HG03521 (cell line): ENCODE data around the gene PRKAG2.
"Not testable (repeated sequence)": the region's sequence is repeated elsewhere in the genome, so short reads cannot be mapped to it uniquely, and the experiment has no call there.

Source experiments
- ATAC-seq: cut with Tn5 transposase; IDR thresholded peaks from one replicate; pipeline ENCODE4 v1.9.1; 2021; ENCODE audit warnings: mild to moderate bottlenecking, moderate library complexity; ENCODE audit not compliant: unreplicated experiment

The PRKAG2 gene

DNA sequence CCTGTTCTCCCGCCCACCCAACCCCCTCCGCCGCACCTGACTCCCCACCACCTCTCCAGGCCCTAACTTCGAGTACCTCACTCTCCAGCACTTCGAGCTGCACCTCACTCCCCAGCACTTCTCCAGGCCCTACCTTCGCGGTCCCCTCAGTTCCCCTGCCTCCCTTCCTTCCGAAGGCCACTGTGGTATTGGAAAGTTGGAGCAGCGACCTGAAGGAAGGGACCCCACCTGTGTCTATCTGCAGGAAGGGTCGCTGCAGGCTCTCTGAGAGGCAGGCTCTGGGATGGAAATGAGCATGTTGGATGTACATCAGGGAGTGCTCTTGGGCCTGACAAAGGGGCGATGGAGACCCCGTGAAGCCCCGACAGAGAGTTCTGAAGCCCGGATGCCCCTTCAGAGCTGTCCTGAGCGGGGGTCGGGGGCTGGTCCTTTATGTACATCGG, 122.2 kb downstream of the PRKAG2 start:
- no peak for ATAC-seq

DNA sequence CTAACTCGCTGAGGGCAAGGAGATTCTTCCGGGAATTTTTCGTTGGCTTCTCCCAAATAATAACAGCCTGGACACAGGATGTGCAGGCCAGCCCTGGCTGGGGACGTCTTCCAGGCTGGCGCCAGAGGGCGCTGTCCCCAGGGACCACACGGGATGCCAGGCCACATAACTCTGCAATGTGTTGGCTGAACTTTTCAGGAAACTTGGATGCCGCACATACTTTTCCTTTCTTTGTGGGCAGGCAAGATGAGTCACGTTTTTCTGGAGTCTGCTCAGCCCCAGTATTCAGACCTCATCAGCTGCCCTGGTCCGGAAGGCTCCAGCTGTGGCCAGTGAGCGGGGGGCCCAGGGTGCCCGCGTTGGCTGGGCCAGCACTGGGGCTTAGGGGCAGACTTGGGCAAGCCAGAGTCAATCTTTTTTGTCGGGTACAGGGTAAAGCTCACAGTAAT, 122.7 kb downstream of the PRKAG2 start:
- no peak for ATAC-seq

DNA sequence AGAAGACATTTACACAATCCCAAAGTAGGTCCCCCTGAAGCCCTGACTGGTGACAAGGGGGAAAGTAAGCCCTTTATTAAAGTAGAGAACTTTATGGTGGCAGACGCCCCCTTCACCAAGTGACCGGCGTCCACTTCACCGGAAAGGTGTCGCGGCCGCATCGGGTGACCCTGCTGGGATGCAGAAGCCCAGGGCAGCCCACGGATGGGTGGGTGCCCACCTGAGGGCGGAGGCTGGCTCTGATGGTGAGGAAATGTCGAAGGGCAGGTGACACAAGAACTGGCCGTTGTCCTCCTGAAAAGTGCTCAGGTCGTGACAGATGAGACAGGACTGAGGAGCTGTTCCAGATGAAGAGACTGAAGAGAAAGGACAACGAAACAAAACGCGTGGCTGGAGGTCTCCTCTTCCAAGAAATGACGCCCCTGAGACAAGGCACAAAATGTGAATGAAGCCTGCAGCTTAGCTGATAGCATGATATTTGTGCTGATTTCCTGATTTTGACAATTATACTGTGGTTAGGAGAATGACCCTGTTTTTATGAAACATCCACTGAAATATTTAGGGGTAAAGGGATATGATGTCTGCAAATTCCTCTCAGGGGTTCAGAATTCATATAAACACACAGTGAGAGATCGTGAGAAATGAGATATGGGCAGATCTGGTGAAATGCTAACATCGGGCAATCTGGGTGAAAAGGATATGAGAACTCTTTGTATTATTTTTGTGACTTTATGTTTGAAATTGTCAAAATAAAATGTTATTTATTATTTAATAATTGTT, 123.9 kb downstream of the PRKAG2 start:
- no peak for ATAC-seq

DNA sequence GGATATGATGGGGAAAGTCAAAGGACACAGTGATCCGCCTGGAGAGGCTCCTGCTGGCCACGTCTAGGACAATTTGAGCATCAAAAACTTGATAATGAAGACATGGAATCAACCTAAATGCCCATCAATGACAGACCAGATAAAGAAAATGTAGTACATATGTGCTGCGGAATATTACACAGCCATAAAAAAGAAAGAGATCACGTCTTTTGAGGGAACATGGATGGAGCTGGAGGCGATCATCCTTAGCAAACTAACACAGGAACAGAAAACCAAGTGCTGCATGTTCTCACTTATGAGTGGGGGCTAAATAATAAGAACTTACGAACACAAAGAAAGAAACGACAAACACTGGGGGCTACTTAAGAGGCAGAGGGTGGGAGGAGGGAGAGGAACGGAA, 124.9 kb downstream of the PRKAG2 start:
- ATAC-seq = no peak

DNA sequence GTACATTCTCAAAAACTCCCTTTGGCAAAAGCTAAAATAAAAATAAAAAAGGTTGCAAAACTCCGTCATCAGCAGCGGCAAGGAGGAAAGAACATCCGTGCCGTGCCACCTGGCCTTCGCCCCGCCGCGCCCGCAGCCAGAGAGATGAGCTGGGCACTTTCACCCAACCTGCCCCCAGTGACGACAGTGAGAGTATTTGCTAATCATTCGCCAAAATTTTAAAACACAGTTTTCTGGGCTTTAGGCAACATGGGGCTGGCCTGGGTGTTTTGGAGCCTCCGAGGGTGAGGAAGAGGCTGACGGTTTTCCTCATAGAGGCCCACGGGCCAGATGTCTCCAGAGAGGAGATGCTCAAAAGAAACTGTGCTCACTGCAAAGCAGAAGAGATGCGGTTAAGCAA, 128.2 kb downstream of the PRKAG2 start:
- ATAC-seq = no peak

DNA sequence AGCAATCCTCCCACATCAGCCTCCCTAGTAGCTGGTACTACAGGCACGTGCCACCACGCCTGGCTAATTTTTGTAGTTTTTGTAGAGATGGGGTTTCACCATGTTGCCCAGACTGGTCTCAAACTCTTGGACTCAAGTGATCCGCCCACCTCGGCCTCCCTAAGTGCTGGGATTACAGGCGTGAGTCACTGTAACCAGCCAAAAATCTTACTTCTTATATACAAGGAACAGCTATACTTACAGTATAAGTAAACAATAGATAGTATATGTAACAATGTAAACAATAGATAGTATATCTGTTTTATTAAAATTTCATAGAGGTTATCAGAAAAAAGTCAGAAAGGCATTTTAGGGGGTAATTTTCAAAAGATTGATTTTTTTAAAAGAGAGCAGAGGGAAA, 128.9 kb downstream of the PRKAG2 start:
- ATAC-seq = not testable (repeated sequence)

DNA sequence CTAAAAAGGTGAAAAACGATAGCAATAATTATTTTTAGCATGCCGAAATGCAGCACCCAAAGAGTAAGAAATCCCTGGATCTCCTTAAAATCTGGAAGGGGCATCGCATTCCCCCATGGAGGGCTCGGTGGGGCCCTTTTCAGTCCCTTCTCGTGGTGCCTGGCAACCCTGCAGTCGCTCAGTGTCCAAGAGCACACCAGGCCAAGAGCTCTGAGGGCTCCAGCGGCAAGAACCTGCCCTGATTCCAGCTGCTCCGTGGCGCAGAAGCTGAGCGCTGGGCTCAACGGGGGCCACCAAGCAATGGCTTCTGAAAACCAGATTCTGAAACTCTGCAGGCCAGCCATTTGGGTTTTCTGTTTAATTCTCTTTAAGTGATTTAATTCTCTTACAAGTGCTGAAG, 131.2 kb downstream of the PRKAG2 start:
- no peak for ATAC-seq

DNA sequence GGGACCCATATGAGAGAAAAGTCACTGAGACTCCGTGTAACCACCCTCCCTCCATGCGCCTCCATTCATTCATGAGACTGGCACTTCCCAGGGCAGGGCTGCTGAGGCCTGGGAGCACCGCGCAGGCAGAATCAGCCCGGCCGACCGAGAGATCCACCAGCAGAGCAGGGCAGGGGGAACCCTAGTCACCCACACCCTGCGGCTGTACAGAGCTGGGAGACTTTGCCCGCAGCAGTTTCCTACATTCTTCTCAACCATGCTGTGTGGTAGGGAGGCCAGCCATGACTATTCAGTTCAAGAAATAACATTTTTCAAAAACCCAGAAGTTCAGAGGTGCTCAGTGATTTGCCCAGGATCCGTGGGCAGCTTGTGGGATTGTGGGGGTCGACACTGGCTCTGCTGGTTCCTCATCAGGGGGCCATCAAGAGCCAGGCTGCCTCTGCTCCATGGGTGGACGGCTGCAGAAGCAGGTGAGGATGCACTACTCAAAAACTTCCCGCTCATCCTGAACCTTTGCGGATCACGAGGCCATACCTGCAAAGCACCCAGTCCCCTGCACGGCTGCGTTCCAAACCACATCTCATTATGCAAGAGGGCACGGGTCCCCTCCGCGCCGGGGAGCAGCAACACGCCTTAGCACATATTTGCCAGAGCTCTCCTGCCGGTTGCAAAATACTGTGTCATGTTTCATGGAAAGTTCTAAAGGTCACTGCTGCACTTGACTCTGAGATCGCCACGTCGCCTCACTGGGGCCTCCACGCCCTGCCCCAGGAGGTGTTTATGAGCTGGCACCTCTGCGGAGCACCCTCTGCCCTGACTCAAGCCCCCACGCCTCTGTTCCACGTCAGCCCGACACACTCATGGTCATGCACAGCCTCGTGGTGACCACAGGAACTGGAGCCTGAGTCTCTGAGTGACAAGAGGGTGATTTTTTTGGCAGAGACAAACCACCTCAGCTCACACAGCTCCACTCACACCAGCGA, 132.0 kb downstream of the PRKAG2 start:
- ATAC-seq = no peak

DNA sequence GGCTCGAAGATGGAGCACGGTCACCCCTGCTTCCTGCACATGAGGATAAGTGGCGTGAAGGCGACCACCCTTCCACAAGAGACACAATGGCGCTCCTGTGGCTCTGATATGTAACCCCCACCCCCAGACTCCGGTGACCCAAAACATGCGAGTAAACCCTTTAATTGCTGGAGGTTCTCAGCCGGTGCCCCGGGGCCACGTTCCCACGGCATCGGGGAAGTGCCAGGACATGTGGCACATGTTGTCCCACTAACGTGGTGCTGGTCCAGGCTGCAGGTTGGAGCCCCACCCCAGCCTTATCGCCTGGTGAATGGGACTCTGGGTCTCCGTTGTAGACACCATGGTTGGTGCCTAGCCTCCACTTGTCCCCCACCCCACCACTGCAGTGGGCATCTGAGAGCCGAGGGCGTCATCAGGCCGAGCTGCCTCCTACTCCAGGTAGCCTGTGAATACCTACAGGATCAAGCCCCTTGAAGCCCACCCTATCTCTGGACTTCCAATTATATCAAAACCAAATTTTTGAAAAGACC, 132.8 kb downstream of the PRKAG2 start:
- no peak for ATAC-seq

DNA sequence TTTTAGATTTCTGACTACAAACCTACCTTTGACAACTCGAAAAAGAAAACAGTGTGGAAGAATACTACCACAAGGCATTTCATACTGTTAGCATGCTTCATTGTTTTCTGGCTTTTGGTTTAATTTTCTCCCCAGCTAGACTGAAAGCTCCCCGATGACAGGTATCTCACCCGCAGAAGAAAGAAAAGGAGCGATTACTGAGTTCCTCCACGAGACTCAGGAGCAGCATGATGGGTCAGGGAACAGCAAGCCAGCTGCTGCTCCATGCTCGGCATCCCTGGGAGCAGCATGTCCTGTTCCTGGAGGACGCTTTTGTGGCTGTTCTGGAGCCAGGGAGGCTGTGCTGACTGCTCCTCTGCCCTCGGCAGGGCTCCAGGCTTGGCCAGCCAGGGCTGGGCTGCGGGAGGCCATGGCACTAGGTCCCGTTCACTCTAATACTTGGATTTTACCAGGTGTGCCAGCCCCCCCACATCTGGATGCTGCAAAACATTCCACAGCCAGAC, 133.4 kb downstream of the PRKAG2 start:
- ATAC-seq = no peak

DNA sequence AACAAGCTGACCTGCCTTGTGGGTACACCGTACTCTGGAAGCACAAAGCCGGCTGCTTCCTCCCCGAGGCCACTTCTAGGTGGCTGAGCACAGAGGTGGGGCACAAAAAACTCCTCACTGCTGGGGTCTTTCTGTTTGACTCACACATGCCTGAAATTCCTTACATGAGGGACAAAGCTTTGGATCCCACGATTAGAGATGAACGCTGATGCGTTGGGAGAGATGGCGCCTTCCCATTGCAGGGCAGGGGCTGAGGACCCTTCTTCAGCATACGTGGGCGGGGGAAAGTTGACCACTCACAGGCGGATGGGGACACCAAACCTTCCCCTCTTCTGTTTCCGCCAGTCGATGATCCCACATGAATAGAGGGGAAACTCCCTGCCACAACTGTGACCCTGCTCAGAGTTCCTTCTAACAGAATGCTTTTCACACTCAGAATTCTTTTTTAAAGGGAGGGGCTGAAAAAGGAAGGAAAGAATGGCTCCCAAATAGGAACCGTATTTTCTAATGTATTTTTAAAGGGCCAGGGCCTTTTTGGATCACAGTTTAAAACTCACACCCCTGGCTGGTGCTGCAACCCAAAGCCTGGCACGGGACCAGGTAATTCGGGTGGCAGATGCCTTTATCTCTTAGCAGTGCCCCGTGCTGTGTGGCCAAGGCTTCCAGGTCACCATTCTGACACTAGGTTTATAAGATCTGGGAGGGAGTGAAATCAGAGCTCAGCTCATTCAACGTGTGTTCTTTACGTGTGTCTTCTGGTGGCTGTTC, 134.0 kb downstream of the PRKAG2 start:
- ATAC-seq = no peak

DNA sequence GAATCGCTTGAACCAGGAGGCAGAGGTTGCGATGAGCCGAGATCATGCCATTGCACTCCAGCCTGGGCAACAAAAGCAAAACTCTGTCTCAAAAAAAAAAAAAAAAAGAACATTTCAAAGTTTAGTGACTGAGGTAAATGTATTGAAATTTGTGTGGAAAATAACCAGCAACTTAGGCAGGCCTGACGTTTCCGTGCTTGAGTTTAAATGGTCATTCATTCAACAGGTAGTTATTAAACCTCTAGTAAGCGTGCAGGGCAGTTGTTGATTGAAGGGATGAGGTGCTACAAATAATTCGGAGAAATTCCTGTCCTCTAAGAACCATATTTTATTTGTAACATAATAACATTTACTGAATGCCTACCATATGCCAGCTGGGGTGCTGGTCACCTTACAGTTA, 135.3 kb downstream of the PRKAG2 start:
- ATAC-seq = no peak

DNA sequence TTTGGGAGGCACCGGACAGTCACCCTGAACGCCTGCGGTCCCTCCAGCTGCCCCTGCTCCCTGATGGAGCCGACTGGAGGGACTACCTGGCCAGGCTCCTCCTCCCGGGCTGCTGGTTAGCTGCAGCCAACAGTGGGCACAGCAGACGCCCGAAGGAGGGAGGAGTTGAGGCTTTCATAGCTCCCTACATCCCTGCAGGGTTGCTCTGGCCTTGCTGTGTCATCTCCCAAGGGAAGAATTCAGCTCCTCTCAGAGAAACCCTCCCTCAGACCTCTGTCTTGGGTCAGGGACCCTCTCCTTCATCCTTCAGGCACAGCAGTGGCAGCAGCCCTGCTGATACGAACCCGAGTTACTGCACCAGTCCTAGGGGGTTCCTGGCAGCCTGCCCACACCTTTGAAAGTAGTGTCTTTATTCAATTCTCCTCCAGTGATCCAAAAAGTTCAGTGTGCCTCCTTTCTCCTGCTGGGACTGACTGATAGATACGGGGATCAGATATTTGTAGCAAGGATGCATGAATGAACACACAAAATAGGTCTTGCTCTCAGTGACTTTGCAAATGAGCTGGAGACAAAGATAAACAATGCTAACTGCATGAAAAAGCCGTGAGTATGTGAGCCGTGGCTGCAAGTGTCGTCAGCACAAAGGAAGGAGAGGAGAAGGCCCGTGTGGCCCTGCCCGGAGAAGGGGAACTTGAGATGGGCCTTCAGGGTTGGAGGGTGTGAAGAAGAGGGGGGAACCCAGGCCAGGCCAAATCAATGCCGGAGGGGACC, 136.6 kb downstream of the PRKAG2 start:
- no peak for ATAC-seq

DNA sequence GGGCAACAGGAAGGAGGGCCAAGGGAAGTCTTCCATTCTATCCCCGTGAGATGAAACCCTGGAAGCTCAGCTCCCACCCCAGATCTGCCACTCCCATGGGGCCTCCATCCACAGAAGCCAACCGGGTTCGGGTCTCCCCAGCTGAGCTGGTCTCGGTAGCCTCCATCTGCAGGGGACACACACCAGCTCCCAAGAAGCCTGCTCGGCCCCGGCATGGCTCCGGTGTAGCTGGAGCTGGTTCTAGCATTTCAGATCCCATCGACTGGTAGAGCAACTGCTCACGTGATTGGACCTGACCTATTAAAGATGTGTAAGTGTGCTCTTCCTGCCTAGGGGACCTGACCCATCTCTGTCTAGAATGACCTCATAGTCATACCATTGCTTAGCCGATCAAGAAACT, 138.0 kb downstream of the PRKAG2 start:
- ATAC-seq = no peak

DNA sequence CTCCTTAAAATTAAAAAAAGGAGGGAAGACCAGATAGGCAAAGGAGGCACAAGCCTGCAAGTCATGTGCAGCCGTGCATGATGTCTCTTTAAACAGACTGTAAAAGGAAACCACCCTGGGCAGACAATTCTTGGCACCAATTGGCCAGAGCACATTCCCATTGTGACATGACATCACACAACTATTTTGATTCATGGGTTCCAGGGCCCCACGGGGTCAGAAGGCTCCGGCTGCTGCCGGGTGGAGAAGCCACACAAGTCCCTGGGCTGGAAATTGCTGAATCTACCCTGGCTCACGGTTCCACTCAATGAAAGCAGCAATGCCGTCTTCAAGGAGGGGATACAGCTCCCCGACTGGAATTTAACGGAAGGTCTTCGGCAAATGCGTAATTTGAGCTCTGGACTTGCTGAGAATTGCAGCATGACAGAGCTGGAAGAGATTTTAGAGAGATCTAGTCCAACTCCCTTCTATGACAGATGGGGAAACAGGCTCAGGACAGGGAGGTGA, 140.5 kb downstream of the PRKAG2 start:
- ATAC-seq = no peak

DNA sequence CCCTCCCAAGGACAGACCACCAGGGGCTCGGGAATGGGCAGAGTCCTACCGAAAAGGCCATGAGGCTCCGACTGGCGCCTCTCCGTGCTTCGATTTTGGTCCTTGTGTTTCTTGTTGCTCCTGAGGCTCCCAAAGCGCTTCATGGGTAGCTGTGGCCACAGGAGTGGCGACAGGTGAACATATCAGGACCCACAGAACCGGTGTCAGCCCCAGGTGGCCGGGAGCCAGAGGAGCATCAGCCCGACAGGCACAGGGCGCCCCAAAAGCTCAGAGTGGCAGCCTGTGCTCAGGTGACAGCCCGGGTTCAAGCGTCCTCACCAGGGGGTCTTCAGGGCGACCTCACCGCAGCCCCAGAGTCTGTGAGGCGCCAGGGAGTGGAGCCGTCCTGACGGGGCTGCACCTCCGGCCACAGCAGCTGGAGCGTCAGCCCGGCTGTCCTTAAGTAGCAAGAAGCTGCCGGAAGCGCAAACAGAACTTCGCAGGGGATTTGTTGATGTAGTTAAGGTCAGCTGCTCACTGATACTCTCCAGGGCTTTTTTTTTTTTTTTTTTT, 141.0 kb downstream of the PRKAG2 start:
- ATAC-seq = no peak

DNA sequence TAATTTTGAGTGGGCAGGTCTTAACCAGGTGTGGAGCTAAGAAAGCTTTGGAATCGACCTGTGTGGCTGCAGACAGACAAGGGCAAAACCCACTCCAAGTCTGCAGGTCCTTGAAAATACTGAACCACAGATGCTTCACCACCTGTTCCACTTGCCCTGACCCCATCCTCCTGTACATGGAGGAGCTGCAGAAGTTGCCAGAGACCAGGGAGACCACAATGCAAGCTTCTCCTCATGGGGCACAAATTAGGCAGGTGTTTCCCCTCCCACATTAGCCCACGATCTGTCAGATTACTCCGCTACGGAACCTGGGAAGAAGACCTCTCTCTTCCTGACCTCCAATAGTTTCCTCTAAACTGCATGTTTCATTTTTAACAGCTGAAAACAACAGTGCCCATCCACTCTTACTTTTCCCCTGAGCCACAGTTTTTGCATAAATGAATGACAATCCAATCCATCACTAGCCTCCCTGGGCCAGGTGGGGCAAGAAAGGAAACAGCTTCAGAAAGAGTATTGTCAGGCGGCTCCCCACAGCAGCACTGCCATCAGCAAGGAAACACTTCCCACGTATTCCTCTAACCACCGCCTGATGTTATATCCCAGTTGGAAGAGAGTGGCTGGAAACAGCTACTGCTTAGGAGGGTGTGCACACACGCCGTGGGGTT, 141.6 kb downstream of the PRKAG2 start:
- no peak for ATAC-seq

DNA sequence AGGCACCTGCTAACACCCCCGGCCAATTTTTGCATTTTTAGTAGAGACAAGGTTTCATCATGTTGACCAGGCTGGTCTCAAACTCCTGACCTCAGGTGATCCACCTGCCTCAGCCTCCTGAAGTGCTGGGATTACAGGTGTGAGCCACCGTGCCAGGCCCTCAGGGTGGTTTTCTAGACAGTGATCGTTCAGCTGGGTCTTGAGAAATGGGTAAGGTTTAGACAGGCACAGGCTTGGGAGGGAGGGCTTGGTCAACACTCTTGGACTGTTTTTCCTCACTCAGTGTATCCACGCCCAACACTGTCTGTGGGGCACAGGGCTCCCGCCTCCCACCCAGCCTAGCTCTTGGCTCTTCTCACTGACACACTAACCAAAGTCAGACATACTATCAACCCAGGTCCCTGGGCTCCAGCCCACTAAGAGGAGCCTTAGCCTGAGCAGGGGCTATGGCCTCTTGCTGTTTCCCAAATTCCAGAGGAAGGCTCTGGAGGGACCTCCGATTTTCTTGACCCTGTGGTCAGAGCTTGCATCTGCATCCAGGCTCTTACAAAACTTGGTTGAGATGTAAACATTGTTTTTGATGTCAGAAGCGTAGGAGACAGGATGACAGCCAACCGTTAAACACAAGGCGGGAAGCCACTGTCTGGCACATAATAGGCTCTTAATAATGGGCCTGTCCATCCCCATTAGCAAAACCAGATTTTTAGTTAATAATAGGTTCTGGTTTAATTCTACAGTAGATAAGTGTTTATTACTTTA, 143.9 kb downstream of the PRKAG2 start:
- ATAC-seq = no peak
